H9 (cell line): ENCODE data around the gene FBXO34. TPM values are rescaled to one million over a fixed set of nuclear protein-coding genes. Genes with fewer than 3 reads are reported as not detected.

Source experiments
- DNase-seq: peaks from one replicate; pipeline ENCODE4 v3.0.0-alpha.2; 2017
- H2AFZ ChIP-seq: one replicate; pipeline ENCODE4 v1.6.1; 2013; ENCODE audit warnings: mild to moderate bottlenecking, low read length, control low read depth, moderate library complexity
- H2AK5ac ChIP-seq: 2 replicates; pipeline ENCODE4 v1.6.1; 2013; ENCODE audit warnings: low read length, control low read depth, mixed read lengths; ENCODE audit not compliant: insufficient read length
- H2BK120ac ChIP-seq: one replicate; pipeline ENCODE4 v1.6.1; 2013; ENCODE audit warnings: low read depth, mild to moderate bottlenecking, low read length, control low read depth, inconsistent platforms; ENCODE audit not compliant: poor library complexity, severe bottlenecking
- H2BK12ac ChIP-seq: 2 replicates; pipeline ENCODE4 v1.6.1; 2013; ENCODE audit warnings: low read length, control low read depth, mixed read lengths, low read depth; ENCODE audit not compliant: insufficient read length
- H2BK15ac ChIP-seq: 2 replicates; pipeline ENCODE4 v1.6.1; 2013; ENCODE audit warnings: low read depth, low read length, control low read depth
- H2BK20ac ChIP-seq: one replicate; pipeline ENCODE4 v1.6.1; 2013; ENCODE audit warnings: low read depth, mild to moderate bottlenecking, low read length, control low read depth, inconsistent platforms; ENCODE audit not compliant: poor library complexity, severe bottlenecking
- H2BK5ac ChIP-seq: 2 replicates; pipeline ENCODE4 v1.6.1; 2013; ENCODE audit warnings: low read length, control low read depth, mixed read lengths; ENCODE audit not compliant: insufficient read length
- H3K14ac ChIP-seq: 2 replicates; pipeline ENCODE4 v1.6.1; 2013; ENCODE audit warnings: low read length, control low read depth; ENCODE audit not compliant: insufficient read depth
- H3K18ac ChIP-seq: 2 replicates; pipeline ENCODE4 v1.6.1; 2013; ENCODE audit warnings: low read depth, mild to moderate bottlenecking, mixed read lengths, low read length, control low read depth; ENCODE audit not compliant: insufficient read length
- H3K23ac ChIP-seq: 2 replicates; pipeline ENCODE4 v1.6.1; 2013; ENCODE audit warnings: low read length, control low read depth, mixed read lengths, low read depth; ENCODE audit not compliant: insufficient read length
- H3K23me2 ChIP-seq: 2 replicates; pipeline ENCODE4 v1.6.1; 2013; ENCODE audit warnings: low read depth, mild to moderate bottlenecking, mixed read lengths, low read length, control low read depth; ENCODE audit not compliant: insufficient read length, poor library complexity, severe bottlenecking
- H3K27ac ChIP-seq: 2 replicates; pipeline ENCODE4 v1.5.1; 2013; ENCODE audit warnings: low read length, control low read depth, mixed read lengths, low read depth; ENCODE audit not compliant: insufficient read length
- H3K27me3 ChIP-seq: 2 replicates; pipeline ENCODE4 v1.6.1; 2013; ENCODE audit warnings: low read length, control low read depth, inconsistent platforms; ENCODE audit not compliant: insufficient read depth
- H3K4ac ChIP-seq: 2 replicates; pipeline ENCODE4 v1.6.1; 2013; ENCODE audit warnings: low read depth, mild to moderate bottlenecking, control low read depth, inconsistent platforms, low read length, moderate library complexity
- H3K4me1 ChIP-seq: 2 replicates; pipeline ENCODE4 v1.6.1; 2013; ENCODE audit warnings: low read length, control low read depth, inconsistent platforms; ENCODE audit not compliant: insufficient read depth
- H3K4me2 ChIP-seq: 2 replicates; pipeline ENCODE4 v1.6.1; 2013; ENCODE audit warnings: low read length, control low read depth, mixed read lengths; ENCODE audit not compliant: insufficient read length, insufficient read depth
- H3K56ac ChIP-seq: 2 replicates; pipeline ENCODE4 v1.6.1; 2013; ENCODE audit warnings: low read depth, mild to moderate bottlenecking, mixed read lengths, low read length, control low read depth; ENCODE audit not compliant: insufficient read length
- H3K79me1 ChIP-seq: 2 replicates; pipeline ENCODE4 v1.6.1; 2013; ENCODE audit warnings: low read depth, mild to moderate bottlenecking, moderate library complexity, low read length, control low read depth, inconsistent platforms; ENCODE audit not compliant: insufficient read depth, poor library complexity, severe bottlenecking
- H3K79me2 ChIP-seq: 2 replicates; pipeline ENCODE4 v1.6.1; 2013; ENCODE audit warnings: low read length, control low read depth, inconsistent platforms; ENCODE audit not compliant: insufficient read depth
- H3K9ac ChIP-seq: 2 replicates; pipeline ENCODE4 v1.6.1; 2013; ENCODE audit warnings: low read length, control low read depth, mixed read lengths; ENCODE audit not compliant: insufficient read length; ENCODE audit errors: extremely low read depth
- H3K9me3 ChIP-seq: one replicate; pipeline ENCODE4 v1.6.1; 2013; ENCODE audit warnings: low read depth, low read length, inconsistent platforms; ENCODE audit not compliant: control insufficient read depth
- H3T11ph ChIP-seq: one replicate; pipeline ENCODE4 v1.6.1; 2013; ENCODE audit warnings: mild to moderate bottlenecking, low read length, control low read depth, inconsistent platforms
- H4K20me1 ChIP-seq: one replicate; pipeline ENCODE4 v1.6.1; 2013; ENCODE audit not compliant: control insufficient read depth, insufficient read length, insufficient read depth
- H4K5ac ChIP-seq: 2 replicates; pipeline ENCODE4 v1.6.1; 2013; ENCODE audit warnings: low read depth, mild to moderate bottlenecking, mixed read lengths, low read length, control low read depth; ENCODE audit not compliant: insufficient read length
- H4K8ac ChIP-seq: replicated peaks from 2 replicates; pipeline ENCODE4 v1.6.1; 2013; ENCODE audit warnings: low read length, control low read depth, mixed read lengths, low read depth; ENCODE audit not compliant: insufficient read length
- H4K91ac ChIP-seq: 2 replicates; pipeline ENCODE4 v1.6.1; 2013; ENCODE audit warnings: low read depth, mild to moderate bottlenecking, moderate library complexity, mixed read lengths, low read length, control low read depth; ENCODE audit not compliant: insufficient read length
- H3K27ac Mint-ChIP-seq, 3 experiments: 2 replicates in 2 of 3; 3 replicates in 1 of 3; pipeline ENCODE4 v1.8.0; 2020 to 2021; ENCODE audit warnings: mixed read lengths in 3 of 3, mild to moderate bottlenecking in 1 of 3, moderate library complexity in 1 of 3
- H3K27me3 Mint-ChIP-seq: 2 replicates; pipeline ENCODE4 v1.8.0; 2021; ENCODE audit warnings: low read depth, mild to moderate bottlenecking, moderate library complexity, mixed read lengths
- H3K36me3 Mint-ChIP-seq, 3 experiments: 2 replicates in 2 of 3; 3 replicates in 1 of 3; pipeline ENCODE4 v1.8.0; 2020 to 2021; ENCODE audit warnings: low read depth in 3 of 3, mixed read lengths in 3 of 3; ENCODE audit not compliant: insufficient read depth in 1 of 3
- H3K4me1 Mint-ChIP-seq, 2 experiments: 2 replicates each; pipeline ENCODE4 v1.8.0; 2020; ENCODE audit warnings: mixed read lengths in 2 of 2
- H3K4me3 Mint-ChIP-seq, 2 experiments: 2 replicates in 1 of 2; 3 replicates in 1 of 2; pipeline ENCODE4 v1.8.0; 2020 to 2021; ENCODE audit warnings: mild to moderate bottlenecking in 2 of 2, mixed read lengths in 2 of 2, moderate library complexity in 1 of 2
- H3K9me3 Mint-ChIP-seq, 2 experiments: 2 replicates in 1 of 2; 3 replicates in 1 of 2; pipeline ENCODE4 v1.8.0; 2020; ENCODE audit warnings: mild to moderate bottlenecking in 2 of 2, mixed read lengths in 2 of 2, moderate library complexity in 1 of 2
- WGBS: extraction: QIAGEN DNeasy Blood & Tissue Kit; methylation state at CpG from one replicate; pipeline ENCODE4 v1.1.7; 2013; ENCODE audit warnings: missing lambda C conversion rate, low lambda C conversion rate, mixed read lengths; ENCODE audit not compliant: insufficient read length; ENCODE audit errors: extremely low coverage; 5-methylcytosine and 5-hydroxymethylcytosine counted together
- total RNA-seq: library from RNA; stranded (reverse); gene quantifications from 2 replicates; pipeline ENCODE4 v1.2.1, GENCODE V29; 2021
- TF ChIP-seq, protein P1 (sequence below): fragments of 200-600 bp; sonication (generic); conservative IDR thresholded peaks from 3 replicates; pipeline ENCODE4 v1.8.0; 2021; ENCODE audit warnings: antibody characterized with exemption, mild to moderate bottlenecking

Gene FBXO34
- total RNA-seq, 1 experiment from 2014 or later, result 12.0 TPM

GRCh38 chr14:55398679-55399078 lies 127.5 kb downstream of the FBXO34 start:
- Mint-ChIP-seq H3K36me3 (peaks cover 0 to 15% (median 11%) of the 10 kb centered on the region in 3 experiments; a peak in 5 of 7 replicates), H3K27me3 (no peaks in the 10 kb centered on the region), H3K4me3 (no peak overlapping the region), H3K4me1 (no peaks in the 10 kb centered on the region), H3K27ac (no peak overlapping the region), H3K9me3 (no peaks in the 10 kb centered on the region; a peak in 1 of 5 replicates)
- H3K9ac ChIP-seq, result no peak overlapping the region
- no peak overlapping the region for H2BK20ac ChIP-seq
- no peaks in the 10 kb centered on the region for H3K4me1 ChIP-seq
- H2BK15ac ChIP-seq, result no peak overlapping the region
- no peak overlapping the region for H2BK5ac ChIP-seq
- no peak overlapping the region for H3K4me2 ChIP-seq
- no peaks in the 10 kb centered on the region for H3K9me3 ChIP-seq
- no peak overlapping the region for H3K56ac ChIP-seq
- H2AFZ ChIP-seq, result no peak overlapping the region
- no peak overlapping the region for H3K18ac ChIP-seq
- H4K20me1 ChIP-seq, result no peaks in the 10 kb centered on the region
- no peak overlapping the region for H4K8ac ChIP-seq
- no peak overlapping the region for H3K4ac ChIP-seq
- H2BK120ac ChIP-seq, result no peak overlapping the region
- no peaks in the 10 kb centered on the region for H3K23me2 ChIP-seq
- H3K79me1 ChIP-seq, result no peaks in the 10 kb centered on the region
- peaks cover 2% of the 10 kb centered on the region; the same call in 1 of the 2 replicates for H3K79me2 ChIP-seq
- H4K91ac ChIP-seq, result no peak overlapping the region
- no peak overlapping the region for H2AK5ac ChIP-seq
- no peak overlapping the region for H4K5ac ChIP-seq
- H2BK12ac ChIP-seq, result no peak overlapping the region
- H3K14ac ChIP-seq, result no peak overlapping the region
- H3K27me3 ChIP-seq, result no peaks in the 10 kb centered on the region
- no CpG with 5 or more reads among the region's 5 CpGs for WGBS
- DNase-seq, result no peak
- TF ChIP-seq, protein P1, sequence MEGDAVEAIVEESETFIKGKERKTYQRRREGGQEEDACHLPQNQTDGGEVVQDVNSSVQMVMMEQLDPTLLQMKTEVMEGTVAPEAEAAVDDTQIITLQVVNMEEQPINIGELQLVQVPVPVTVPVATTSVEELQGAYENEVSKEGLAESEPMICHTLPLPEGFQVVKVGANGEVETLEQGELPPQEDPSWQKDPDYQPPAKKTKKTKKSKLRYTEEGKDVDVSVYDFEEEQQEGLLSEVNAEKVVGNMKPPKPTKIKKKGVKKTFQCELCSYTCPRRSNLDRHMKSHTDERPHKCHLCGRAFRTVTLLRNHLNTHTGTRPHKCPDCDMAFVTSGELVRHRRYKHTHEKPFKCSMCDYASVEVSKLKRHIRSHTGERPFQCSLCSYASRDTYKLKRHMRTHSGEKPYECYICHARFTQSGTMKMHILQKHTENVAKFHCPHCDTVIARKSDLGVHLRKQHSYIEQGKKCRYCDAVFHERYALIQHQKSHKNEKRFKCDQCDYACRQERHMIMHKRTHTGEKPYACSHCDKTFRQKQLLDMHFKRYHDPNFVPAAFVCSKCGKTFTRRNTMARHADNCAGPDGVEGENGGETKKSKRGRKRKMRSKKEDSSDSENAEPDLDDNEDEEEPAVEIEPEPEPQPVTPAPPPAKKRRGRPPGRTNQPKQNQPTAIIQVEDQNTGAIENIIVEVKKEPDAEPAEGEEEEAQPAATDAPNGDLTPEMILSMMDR, result no peak
- no peak overlapping the region for H3K23ac ChIP-seq
- no peak overlapping the region for H3K27ac ChIP-seq
- H3T11ph ChIP-seq, result no peak overlapping the region
